Right ventricle myocardium inferior (tissue), 1 donor: ENCODE data around the gene C19orf67. TPM values are rescaled to one million over a fixed set of nuclear protein-coding genes. Genes with fewer than 3 reads are reported as not detected.
"Not testable (repeated sequence)": the region's sequence is repeated elsewhere in the genome, so short reads cannot be mapped to it uniquely, and the experiment has no call there.

Experiments used
- ATAC-seq: fragments of 200-7000 bp; cut with Tn5 transposase; one replicate; pipeline ENCODE4 v1.9.1; 2020; ENCODE audit warnings: mild to moderate bottlenecking, moderate library complexity
- DNase-seq: peaks from one replicate; pipeline ENCODE4 v3.0.0; 2021; ENCODE audit errors: missing footprints
- intact Hi-C: fragments of 100-400 bp; cut with DNase I; formaldehyde crosslinking; loops from one replicate; pipeline ENCODE4 v1.11.0; 2022
- total RNA-seq: library from RNA; stranded (reverse); fragmentation: NEBNext Ultra II Directional; extraction: Animal tissue kit (Norgen Biotek cat#: 25700); gene quantifications from one replicate; pipeline ENCODE4 v1.2.1, GENCODE V29; 2021
- donor health status: DM: no; HTN: yes; CAD: no; lungs with severe emphysema.

The C19orf67 gene
- total RNA-seq, 1 donor from 2014 or later = not detected

- ATAC-seq (no peak), DNase-seq (no peak)
Observed at GRCh38 chr19:14063105-14063504, 22.5 kb downstream of the C19orf67 start.

DNA sequence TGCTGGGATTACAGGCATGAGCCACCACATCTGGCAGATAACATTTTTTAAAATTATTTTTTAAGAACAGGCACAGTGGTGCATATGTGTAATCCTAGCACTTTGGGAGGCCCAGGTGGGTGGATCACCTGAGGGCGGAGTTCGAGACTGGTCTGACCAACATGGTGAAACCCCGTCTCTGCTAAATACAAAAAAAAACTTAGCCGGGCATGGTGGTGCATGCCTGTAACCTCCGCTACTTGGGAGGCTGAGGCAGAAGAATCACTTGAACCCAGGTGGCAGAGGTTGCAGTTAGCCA lies 23.1 kb downstream of the C19orf67 start:
- no peak for DNase-seq
- intact Hi-C loops = no loop called here
- ATAC-seq = no peak

More at GRCh38 chr19:14063105-14063504, 22.5 kb downstream of the C19orf67 start:
- intact Hi-C loops = no loop called here

DNA sequence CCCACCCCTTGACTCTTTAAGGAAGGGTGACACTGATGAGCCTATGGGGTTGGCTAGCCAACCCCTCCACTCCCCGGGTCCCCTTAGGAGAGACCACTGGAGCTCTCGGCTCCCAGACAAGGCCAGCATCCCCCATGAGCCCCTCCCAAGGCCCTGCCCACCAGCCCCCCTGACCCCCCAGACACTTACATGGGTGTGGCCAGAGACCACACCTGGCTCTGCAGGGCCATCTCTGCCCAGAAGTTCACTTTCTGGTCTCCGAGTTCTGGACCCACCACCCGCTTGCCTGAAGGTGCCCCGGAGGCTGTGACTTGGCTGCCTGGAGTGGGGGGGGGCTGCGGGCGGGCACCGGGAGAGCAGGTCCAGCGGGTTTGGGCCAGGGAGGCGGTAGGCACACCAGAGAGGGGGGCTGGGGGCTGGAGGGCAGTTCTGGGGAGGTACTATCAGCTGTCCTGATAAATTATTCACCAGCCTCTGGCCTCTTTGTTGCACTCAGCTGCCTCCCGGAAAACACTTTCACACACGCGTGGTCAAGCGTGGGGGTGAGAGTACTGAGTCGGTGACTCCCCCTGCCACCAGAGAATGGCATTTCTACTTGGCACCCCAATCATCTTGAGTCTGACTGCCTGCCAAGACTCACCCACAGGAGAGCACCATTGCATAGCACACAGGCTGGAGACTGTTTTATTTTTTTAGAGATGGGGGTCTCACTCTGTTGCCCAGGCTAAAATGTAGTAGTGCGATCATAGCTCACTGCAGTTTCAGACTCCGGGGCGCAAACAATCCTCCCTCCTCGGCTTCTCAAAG lies 23.6 kb downstream of the C19orf67 start, which contains the start of gene PALM3:
Gene PALM3, minus strand, starts transcription at position 326 of the 807 bp plus-strand sequence. Its CDS starts 96 bp downstream, at position 230.
- intact Hi-C loops = no loop called here
- DNase-seq (no peak), ATAC-seq (no peak)

DNA sequence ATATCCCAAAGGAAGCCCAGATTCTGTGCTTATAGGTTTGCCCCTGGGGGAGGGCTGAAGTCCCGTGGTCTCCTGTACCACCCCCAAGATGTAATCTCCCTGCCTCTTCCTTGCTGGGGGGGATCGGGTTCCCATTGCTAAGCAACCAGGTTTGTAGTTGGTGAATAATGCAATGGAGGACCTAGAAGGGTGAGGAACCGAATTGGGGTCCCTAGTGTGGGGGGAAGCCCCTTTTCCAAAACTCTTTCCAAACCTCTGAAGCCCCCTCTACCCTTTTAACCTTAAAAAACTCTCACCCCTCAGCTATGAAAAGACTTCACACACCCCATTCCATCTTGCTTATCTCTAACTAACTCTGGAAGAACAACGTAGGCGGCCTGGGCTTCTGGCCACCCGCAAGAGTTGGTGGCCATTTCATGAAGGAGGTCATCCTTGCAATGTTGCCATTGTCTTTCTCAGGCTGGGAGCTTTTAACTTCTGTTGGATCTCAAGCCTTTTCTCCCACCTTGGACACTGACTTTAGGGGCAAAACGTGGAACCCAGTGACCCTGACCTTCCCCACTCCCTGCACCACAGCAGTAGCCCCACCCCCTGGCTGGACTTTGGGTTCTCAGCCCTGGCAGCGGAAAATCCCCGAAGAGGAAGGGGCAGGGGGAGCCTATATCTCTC lies 24.4 kb downstream of the C19orf67 start:
- DNase-seq = no peak
- no peak for ATAC-seq
- intact Hi-C loops = no loop called here

- DNase-seq (no peak), ATAC-seq (no peak)
- intact Hi-C loops = no loop called here
Observed at GRCh38 chr19:14059652-14060155, 25.9 kb downstream of the C19orf67 start.

GRCh38 chr19:14059093-14059480 lies 26.5 kb downstream of the C19orf67 start:
- DNase-seq (no peak), ATAC-seq (no peak)

GRCh38 chr19:14058182-14059092 lies 27.1 kb downstream of the C19orf67 start:
- intact Hi-C loops = no loop called here
- DNase-seq = no peak
- no peak for ATAC-seq

More at GRCh38 chr19:14059093-14059480, 26.5 kb downstream of the C19orf67 start:
- intact Hi-C loops = no loop called here

DNA sequence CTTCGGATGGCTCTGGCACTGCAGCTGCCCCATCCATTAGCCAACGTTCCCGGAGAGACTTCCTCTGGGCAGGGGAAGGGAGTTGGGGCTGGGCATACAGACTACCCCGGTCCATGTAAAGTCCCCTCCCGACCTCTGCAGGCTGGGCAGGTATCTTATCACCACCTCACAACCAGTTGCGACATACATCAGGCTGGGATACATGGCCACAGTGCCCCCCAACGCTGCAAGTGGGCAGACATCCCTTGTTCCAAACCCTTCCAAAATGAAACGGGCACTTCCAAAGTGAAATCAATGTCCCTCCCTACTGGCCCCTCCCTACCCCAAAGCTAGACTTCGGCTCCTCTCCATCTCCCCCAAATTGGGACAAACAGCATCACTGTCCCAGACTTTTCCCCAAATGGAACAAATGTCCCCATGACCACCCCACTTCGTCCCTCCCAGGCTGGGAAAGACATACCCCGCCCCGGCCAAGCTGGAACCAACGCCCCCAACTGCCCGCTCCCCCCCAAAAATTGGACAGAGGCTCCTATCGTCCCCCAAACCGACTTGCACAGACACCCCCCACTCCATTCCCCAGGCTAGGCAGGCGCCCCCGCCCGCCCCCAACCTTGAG lies 28.7 kb downstream of the C19orf67 start:
- DNase-seq (no peak), ATAC-seq (no peak)
- intact Hi-C loops = no loop called here

GRCh38 chr19:14056069-14056666 lies 29.4 kb downstream of the C19orf67 start:
- intact Hi-C loops = no loop called here
- no peak for DNase-seq
- ATAC-seq = no peak

DNA sequence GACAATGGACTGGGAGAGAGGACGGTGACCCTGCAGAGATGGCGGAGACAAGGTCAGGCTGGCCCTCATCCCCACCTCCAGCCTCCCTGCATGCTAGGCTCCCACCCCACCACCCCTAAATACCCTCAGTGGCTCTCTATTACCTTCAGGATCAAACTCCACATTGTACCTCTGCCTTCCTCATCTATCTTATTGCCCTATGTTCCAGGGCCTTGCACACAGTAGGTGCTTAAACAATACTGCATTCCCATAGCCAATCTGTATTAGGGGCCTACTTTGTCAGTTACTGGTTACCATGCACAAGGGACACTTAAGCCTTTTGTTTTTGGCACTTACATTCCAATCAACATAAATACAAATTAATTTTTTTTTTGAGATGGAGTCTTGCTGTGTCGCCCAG lies 30.2 kb downstream of the C19orf67 start:
- intact Hi-C loops = no loop called here
- no peak for ATAC-seq
- no peak for DNase-seq

DNA sequence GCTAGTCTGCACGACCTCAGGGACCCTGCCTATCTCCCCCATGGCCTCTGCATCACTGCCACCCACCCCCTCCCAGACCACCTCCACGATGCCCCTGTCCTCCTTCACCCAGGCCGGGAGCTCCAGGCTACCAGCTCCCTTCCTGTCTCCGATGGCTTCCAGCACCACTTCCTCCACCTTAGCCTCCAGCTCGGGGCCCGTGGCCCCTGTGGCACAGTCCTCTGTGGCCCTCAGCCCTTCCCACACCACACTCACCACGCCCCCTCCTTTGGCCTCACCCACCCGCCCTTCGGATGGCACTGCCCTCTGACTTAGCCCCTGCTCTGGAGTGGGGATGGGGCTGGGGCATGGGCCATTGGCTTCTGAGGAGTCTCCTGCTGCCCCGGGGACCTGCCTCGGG lies 30.9 kb downstream of the C19orf67 start:
- intact Hi-C loops = no loop called here
- ATAC-seq (no peak), DNase-seq (no peak)

DNA sequence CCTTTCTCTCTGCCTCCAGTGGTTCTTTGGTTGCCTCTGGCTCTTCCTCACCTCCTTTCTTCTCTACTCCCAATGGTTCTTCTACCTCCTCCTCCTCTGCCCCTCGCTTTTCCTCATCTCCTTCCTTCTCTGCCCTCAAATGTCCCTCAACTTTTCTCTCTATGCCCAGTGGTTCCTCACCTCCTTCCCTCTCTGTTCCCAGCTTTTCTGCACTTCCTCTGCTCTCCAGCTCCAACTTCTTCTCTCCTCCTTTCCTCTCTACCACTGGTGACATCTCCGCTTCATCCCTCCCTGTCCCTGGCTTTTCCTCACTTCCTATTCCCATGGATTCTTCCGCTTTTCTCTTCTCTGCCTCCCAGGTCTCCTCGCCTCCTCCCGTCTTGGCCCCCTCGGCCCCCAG lies 31.5 kb downstream of the C19orf67 start:
- DNase-seq = no peak
- ATAC-seq = no peak
- intact Hi-C loops = no loop called here

DNA sequence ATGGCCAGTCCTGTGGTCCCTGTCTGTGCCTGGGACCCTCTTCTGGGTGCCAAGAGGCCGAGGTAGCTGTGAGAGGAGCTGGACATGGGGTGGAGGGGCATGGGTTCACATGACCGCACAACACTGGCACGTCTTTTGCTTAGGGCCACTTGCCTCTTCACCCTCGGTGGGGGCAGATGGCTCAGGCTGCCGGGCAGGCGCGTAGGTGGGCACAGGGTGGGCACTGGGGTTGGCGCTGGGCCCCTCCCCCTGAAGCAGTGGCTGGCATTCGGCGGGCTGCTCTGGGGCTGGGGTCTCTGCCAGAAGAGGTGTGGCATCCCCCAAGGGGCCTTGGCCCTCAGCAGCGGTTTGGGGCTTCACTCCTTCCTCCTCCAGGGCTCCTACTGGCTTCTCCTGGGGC lies 32.1 kb downstream of the C19orf67 start:
- no peak for DNase-seq
- intact Hi-C loops = no loop called here
- ATAC-seq = no peak

- ATAC-seq = no peak
- intact Hi-C loops = no loop called here
- DNase-seq = no peak
Observed at GRCh38 chr19:14053032-14053431, 32.6 kb downstream of the C19orf67 start.

- no peak for ATAC-seq
- DNase-seq = no peak
- intact Hi-C loops = no loop called here
Observed at GRCh38 chr19:14052470-14052869, 33.1 kb downstream of the C19orf67 start.

- ATAC-seq = no peak
- intact Hi-C loops = no loop called here
- no peak for DNase-seq
Observed at GRCh38 chr19:14051980-14052379, 33.6 kb downstream of the C19orf67 start.

DNA sequence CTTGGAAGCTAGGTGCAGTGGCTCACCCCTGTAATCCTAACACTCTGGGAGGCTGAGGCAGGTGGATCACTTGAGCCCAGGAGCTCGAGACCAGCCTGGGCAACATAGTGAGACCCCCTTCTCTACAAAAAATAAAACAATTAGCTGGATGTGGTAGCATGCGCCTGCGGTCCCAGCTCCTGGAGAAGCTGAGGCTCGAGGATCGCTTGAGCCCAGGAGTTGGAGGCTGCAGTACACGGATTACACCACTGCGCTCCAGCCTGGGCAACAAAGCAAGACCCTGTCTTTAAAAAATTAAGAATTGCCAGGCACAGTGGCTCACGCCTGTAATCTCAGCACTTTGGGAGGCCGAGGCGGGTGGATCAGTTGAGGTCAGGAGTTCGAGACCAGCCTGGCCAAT lies 34.6 kb downstream of the C19orf67 start:
- intact Hi-C loops = not testable (repeated sequence)

GRCh38 chr19:14050512-14050911 lies 35.1 kb downstream of the C19orf67 start:
- ATAC-seq (no peak), DNase-seq (no peak)
- intact Hi-C loops = no loop called here

More for the DNA sequence above, 34.6 kb downstream of the C19orf67 start:
- DNase-seq, ATAC-seq: not testable (repeated sequence)
